ENCODE data around the gene PDZK1IP1.

GRCh38 chr1:47233186-47233585, 43.4 kb upstream of the PDZK1IP1 start:
- TF ChIP-seq, protein P1, sequence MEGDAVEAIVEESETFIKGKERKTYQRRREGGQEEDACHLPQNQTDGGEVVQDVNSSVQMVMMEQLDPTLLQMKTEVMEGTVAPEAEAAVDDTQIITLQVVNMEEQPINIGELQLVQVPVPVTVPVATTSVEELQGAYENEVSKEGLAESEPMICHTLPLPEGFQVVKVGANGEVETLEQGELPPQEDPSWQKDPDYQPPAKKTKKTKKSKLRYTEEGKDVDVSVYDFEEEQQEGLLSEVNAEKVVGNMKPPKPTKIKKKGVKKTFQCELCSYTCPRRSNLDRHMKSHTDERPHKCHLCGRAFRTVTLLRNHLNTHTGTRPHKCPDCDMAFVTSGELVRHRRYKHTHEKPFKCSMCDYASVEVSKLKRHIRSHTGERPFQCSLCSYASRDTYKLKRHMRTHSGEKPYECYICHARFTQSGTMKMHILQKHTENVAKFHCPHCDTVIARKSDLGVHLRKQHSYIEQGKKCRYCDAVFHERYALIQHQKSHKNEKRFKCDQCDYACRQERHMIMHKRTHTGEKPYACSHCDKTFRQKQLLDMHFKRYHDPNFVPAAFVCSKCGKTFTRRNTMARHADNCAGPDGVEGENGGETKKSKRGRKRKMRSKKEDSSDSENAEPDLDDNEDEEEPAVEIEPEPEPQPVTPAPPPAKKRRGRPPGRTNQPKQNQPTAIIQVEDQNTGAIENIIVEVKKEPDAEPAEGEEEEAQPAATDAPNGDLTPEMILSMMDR (IDR thresholded peaks at IDR 0.05): no peak
- TF ChIP-seq POLR2A (IDR thresholded peaks at IDR 0.05) (no peak), POLR2AphosphoS5 (IDR thresholded peaks at IDR 0.05) (no peak)
